Right lobe of liver (tissue), 4 donors: Measurements from ENCODE around the gene KIFC3.

Experiments used
- CTCF ChIP-seq, 4 donors: fragments of 200-600 bp in 3 of 4; fragments of 450-650 bp in 1 of 4; IDR thresholded peaks; one replicate each; pipeline versions ENCODE4 v1.5.1 to v1.8.0; 2016 to 2022; ENCODE audit warnings: antibody characterized with exemption in 4 of 4, mild to moderate bottlenecking in 2 of 4
- POLR2A ChIP-seq: fragments of 450-650 bp; IDR thresholded peaks from one replicate; pipeline ENCODE4 v1.6.1; 2017; ENCODE audit warnings: antibody characterized with exemption, mild to moderate bottlenecking
- donor health status: DM: no; HTN: no; CAD: no.
- donor health status: DM: no; HTN: no; CAD: no.
- donor health status: DM: no; HTN: yes; CAD: no.

- TF ChIP-seq CTCF (IDR thresholded peaks at IDR 0.05): no peak
- no peak for TF ChIP-seq POLR2A
These were observed 47.1 kb downstream of the KIFC3 start for GRCh38 chr16:57755061-57755684.
